GM21515 (cell line): ENCODE results near the gene TMEM250.
"Not testable (repeated sequence)": the region's sequence is repeated elsewhere in the genome, so short reads cannot be mapped to it uniquely, and the experiment has no call there.

Experiments
- ATAC-seq: cut with Tn5 transposase; IDR thresholded peaks from one replicate; pipeline ENCODE4 v1.9.1; 2021; ENCODE audit not compliant: unreplicated experiment

Gene TMEM250

GRCh38 chr9:136114610-136115009 is 4.1 kb downstream of the TMEM250 start:
- no peak for ATAC-seq

- no peak for ATAC-seq
These were observed 6.1 kb downstream of the TMEM250 start for GRCh38 chr9:136112541-136112940.

- no peak for ATAC-seq
These were observed 6.8 kb downstream of the TMEM250 start for GRCh38 chr9:136111910-136112309.

GRCh38 chr9:136111190-136111589 is 7.5 kb downstream of the TMEM250 start:
- ATAC-seq: no peak

DNA sequence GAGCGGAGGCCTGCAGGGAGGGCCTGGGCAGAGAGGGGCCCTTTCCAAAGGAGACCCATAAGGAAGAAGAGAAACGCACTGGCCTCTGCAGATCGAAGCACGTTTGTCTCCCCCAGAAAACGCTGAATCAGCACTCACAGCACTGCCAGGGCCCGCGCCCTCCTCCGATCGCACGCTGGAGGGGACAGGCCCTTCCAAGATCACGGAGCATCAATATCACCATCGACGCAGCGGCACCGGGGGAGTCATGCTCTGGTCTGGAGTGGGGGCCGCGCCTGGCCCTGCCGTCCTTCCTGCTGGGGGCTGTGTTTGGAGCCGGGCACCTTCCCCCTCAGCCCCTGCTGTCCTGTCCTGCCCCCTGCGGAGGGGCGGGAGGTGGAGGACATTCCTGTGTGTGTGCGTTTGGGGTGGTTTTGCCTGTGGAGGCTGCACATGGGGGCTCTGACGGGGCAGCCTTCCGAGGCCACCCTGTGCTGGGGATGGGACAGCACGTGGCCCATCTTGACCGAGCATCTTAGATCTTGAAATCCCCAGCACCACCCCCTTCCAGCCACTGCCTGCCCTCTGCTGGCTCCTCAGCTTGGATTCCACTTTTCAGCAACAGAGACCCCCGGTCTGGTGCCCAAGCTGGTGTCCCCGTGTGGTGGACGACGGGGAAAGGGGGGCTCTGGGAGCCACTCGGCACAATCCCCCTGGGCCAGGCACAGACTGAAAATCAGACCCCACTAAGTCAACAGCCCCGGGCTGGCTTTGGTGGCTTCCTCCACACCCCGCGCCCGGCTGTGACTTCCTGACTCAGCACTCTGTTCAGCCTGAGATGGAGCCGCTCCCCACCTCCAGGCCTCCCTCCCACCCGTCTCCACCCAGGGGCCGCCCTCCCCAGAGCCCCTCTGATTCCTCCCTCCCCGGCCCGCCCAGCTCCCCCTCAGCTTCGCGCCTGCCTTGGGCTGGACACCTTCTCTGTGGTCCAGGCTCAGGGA is 8.3 kb downstream of the TMEM250 start:
- no peak for ATAC-seq

- ATAC-seq: peak; percentile 77
These were observed 9.2 kb downstream of the TMEM250 start for GRCh38 chr9:136109351-136110081.

DNA sequence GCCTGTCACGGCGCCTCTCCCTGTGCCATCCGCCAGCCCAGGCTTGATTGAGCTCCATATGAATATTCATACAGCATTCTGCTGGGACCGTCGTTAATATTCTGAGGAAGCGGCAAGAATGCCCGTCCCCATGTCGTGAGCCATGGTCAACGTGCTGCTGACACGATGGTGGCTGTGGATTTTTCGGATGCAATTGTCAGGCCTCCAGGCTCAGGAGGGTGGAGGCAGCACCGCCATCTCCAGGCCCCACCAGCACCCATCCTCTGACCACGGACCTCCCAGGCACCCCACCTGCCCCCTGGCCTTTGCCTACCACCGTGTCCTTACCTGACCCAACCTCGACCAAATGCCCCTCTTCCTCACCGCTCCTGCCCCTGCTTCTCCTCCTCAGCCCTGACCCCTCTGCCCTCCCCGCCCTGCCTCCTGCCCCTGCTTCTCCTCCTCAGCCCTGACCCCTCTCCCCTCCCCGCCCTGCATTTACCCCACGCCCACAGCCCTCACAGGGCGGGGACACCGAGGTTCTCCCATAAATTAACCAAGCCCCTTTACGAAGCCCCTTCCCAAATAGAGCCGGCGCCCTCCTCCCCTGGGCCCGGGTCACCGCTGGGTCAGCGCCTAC is 9.9 kb downstream of the TMEM250 start:
- no peak for ATAC-seq

- ATAC-seq: no peak
These were observed 10.6 kb downstream of the TMEM250 start for GRCh38 chr9:136107953-136108647.

DNA sequence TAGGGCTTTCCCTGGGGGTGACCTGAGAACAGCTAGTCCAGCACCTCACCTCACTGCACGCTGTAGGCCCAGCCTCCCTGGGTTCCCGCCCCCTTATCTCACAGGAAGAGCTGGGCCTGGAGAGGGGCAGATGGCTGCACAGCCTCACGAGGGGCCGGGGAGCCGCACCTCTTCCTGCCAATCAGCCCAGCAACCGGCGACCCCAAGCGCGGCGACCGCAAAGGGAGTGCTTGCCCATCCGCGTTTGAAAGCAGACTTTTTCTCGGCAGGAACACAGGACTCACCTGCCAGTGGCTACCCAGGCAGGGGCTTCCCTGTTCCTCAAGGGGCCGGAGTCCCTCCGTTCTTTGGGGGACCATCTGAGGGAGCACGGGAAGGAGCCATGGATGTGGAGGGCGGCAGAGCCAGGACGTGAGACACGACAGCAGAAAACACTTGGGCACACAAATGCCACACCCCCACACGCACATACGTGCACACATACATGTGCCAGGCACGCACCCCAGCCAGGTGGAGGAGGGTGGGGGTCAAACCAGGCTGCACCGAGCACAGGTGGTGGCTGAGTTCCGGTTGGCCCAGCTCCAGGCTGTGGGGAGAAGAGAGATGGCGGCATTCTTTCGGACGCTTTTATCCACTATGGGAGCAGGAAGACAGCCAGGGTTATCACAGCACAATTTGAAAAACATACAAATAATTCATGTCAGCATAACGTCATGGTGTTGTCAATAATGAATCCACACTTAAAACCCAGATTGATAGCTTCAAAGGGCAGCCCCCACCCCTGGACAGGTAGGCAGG is 11.3 kb downstream of the TMEM250 start:
- ATAC-seq: no peak

- ATAC-seq: no peak
These were observed 13.1 kb downstream of the TMEM250 start for GRCh38 chr9:136105398-136106135.

DNA sequence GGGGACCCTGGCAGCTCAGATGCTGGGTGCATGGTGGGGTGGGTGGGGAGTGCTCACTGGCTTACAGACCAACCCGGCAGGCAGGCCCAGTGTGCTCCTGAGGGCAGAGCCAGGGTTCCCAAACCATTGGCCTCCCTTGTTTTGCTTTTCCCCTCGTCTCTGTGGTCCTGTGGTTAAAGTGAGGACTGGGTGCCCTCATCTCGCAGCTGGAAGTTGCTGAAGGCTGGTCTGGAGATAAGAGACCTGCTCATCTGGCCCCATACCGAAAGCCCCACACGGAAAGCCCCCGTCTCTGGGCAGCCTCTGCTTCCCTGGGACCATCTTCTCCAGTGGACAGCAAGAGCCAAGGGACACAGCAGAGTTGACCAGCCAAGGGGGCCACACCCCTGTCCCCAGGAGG is 13.8 kb downstream of the TMEM250 start:
- ATAC-seq: no peak

DNA sequence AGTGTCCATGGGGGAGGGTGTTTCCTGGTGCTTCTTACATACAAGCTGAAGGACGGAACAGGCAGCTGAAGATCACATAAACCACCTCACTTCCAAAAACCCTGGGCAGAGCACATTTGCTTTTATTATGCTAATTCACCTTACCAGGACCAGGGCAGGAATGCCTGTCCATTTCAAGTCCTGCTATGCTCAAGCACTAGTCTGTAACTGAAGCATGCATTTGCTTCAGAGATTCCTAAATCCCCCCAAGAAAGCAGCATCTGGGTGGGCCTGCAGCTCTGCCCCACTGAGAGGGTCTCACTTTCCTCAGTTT is 14.2 kb downstream of the TMEM250 start:
- ATAC-seq: no peak

DNA sequence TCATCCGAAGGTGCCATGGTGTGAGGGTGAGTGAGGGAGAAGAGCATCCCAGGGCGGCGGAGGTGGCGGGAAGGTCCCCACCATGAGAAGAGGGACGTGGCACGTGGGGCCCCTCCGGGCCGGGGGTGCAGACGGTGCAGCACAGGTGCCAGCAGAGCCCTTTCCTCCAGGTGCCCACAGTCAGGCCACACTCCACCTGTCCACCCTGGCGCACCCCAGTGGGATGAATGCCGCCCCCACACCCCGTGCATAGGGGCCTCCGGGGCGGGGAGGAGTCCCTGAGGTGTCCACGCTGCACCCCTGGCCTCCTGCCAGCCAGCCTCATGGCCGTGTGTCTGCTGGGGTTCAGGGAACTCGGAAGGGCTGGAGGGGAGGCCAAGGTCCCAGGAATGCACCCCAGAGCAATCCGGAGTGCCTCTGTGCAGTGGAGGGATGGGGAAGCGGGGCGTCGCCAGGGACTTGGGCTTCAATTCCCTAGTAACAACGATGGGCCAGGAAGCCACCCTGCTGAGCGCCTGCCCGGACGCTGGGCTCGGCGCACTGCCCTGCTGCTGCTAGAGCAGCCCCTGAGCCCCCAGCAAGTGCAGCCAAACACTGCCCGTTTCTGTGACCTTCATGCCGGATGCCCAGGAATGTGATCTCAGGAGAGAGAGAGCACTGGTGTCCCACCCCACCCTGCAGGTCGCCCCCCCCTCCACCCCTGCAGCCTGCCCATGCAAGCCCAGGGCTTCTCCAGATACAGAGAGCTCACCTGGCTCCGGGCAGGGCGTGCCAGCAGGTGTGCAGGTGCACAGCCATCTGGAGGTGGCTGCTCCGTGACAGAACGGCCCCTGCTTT is 14.8 kb downstream of the TMEM250 start:
- no peak for ATAC-seq

GRCh38 chr9:136101615-136102074 is 17.0 kb downstream of the TMEM250 start:
- ATAC-seq: not testable (repeated sequence)

GRCh38 chr9:136100700-136101614 is 17.7 kb downstream of the TMEM250 start:
- ATAC-seq: no peak

DNA sequence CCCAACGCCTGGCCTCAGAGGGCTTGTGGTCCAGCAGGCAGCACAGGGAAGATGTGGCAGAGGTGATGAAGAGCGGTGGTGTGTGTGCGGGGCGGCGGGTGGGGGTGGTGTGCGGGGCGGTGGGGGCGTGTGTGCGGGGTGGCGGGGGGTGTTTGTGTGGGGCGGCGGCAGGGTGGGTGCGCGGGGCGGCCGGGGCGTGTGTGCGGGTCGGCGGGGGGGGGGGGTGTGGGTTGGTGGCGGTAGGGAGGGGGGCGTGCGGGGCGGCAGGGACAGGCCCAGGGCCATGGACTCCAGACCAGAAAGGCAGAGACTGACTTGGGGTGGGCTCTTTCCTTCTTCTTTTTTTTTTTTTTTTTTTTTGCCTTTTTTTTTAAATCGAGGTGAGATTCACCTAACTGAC is 19.1 kb downstream of the TMEM250 start:
- no peak for ATAC-seq

GRCh38 chr9:136098844-136099243 is 19.8 kb downstream of the TMEM250 start:
- ATAC-seq: no peak

DNA sequence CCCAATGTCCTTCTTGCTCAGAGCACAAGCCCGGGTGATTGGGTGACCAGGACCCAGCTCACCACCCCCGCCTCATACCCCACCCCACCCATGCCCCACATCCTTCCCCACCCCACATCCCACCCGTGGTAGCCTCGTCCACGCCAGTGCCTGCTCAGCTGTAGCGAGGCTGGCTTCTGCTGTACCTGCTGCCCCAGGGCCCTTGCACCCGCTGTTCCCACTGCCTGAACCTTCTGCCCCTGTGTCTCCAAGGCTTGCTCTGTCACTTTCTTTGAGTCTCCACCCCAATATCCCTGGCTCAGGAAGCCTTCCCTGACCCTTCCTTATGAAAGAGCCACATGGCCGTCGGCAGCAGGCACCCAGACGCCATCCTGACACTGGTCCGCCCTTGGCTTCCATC is 20.5 kb downstream of the TMEM250 start:
- ATAC-seq: no peak
